Thoracic aorta (tissue), 2 donors: ENCODE results near the gene TMEM183A. TPM values are rescaled to one million over a fixed set of nuclear protein-coding genes. Genes with fewer than 3 reads are reported as not detected.

Experiments used
- ATAC-seq: fragments of 150-250 bp; one replicate; pipeline ENCODE4 v1.8.0; 2017; ENCODE audit warnings: low read depth; ENCODE audit not compliant: insufficient number of reproducible peaks, low FRiP score
- DNase-seq: peaks from one replicate; pipeline ENCODE4 v3.0.0-alpha.2; 2020; ENCODE audit warnings: low spot score
- H3K27ac ChIP-seq, 2 donors: fragments of 200-600 bp; sonication (generic); 1 replicate in 1 of 2; 2 replicates in 1 of 2; pipeline ENCODE4 v1.5.1; 2016; ENCODE audit warnings: mild to moderate bottlenecking in 2 of 2, moderate library complexity in 2 of 2
- H3K27me3 ChIP-seq: fragments of 200-600 bp; sonication (generic); replicated peaks from 2 replicates; pipeline ENCODE4 v1.6.0; 2016; ENCODE audit warnings: mild to moderate bottlenecking; ENCODE audit not compliant: insufficient read depth
- H3K36me3 ChIP-seq: fragments of 200-600 bp; sonication (generic); one replicate; pipeline ENCODE4 v1.5.1; 2016
- H3K4me1 ChIP-seq, 2 donors: fragments of 200-600 bp; sonication (generic); 1 replicate in 1 of 2; 2 replicates in 1 of 2; pipeline versions ENCODE4 v1.5.1 to v1.6.0; 2016; ENCODE audit warnings: low read depth in 2 of 2, mild to moderate bottlenecking in 1 of 2; ENCODE audit not compliant: control insufficient read depth in 1 of 2
- H3K4me3 ChIP-seq: fragments of 200-600 bp; sonication (generic); 2 replicates; pipeline ENCODE4 v1.5.1; 2016; ENCODE audit warnings: mild to moderate bottlenecking
- H3K9me3 ChIP-seq: fragments of 200-600 bp; sonication (generic); 2 replicates; pipeline ENCODE4 v1.5.1; 2016
- total RNA-seq, 2 donors: library from RNA; depleted of rRNA; stranded (reverse); fragments of >200 nt; gene quantifications; one replicate each; pipeline versions ENCODE4 v1.1.0 to v1.2.3, GENCODE V29; 2016
- TF ChIP-seq, protein P1 (sequence below): fragments of 200-600 bp; sonication (generic); IDR thresholded peaks from one replicate; pipeline ENCODE4 v1.5.1; 2019; ENCODE audit warnings: antibody characterized with exemption

Gene TMEM183A
- total RNA-seq, 2 donors from 2014 or later: 54.3 to 72.6 TPM

DNA sequence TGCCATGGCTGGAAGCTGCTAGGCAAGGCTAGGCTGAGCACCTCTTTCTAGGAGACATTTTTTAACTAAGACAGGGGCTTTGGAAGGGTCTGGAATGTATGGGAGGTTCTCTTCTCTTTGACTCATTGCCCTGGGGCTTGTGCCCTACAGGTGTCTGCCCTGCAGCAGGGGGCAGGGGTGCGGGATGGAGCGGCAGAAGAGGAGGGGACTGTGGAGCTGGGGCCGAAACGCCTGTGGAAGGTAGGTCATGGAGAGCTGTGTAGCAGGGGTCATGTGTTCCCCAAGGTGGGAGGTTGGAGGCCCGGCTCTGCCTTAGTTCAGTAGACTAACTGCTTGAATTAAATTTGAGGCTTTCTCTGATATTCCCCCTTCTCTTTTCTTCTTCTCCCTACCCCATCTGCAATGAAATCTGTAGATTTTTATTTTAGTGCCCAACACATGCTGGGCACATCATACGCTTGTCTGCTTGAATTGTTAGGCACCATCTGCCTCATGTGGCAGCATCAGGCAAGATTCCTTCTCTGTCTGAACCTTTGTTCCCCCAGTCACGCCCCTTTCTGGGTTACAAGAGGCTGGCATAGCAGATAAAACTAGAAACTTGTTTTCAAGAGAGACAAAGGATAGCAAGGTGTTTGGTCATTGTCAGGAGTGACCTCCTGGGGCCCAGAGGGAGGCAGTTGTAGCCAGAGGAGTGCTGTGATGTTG, 37.5 kb downstream of the TMEM183A start:
- no peaks in the 10 kb centered on the region for H3K27me3 ChIP-seq
- TF ChIP-seq, protein P1, sequence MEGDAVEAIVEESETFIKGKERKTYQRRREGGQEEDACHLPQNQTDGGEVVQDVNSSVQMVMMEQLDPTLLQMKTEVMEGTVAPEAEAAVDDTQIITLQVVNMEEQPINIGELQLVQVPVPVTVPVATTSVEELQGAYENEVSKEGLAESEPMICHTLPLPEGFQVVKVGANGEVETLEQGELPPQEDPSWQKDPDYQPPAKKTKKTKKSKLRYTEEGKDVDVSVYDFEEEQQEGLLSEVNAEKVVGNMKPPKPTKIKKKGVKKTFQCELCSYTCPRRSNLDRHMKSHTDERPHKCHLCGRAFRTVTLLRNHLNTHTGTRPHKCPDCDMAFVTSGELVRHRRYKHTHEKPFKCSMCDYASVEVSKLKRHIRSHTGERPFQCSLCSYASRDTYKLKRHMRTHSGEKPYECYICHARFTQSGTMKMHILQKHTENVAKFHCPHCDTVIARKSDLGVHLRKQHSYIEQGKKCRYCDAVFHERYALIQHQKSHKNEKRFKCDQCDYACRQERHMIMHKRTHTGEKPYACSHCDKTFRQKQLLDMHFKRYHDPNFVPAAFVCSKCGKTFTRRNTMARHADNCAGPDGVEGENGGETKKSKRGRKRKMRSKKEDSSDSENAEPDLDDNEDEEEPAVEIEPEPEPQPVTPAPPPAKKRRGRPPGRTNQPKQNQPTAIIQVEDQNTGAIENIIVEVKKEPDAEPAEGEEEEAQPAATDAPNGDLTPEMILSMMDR: no peak
- ATAC-seq (no peak), DNase-seq (no peak)
- no peaks in the 10 kb centered on the region for H3K9me3 ChIP-seq
- H3K27ac ChIP-seq: no peak overlapping the region
- H3K36me3 ChIP-seq: no peaks in the 10 kb centered on the region
- H3K4me3 ChIP-seq: no peak overlapping the region
- no peaks in the 10 kb centered on the region for H3K4me1 ChIP-seq

DNA sequence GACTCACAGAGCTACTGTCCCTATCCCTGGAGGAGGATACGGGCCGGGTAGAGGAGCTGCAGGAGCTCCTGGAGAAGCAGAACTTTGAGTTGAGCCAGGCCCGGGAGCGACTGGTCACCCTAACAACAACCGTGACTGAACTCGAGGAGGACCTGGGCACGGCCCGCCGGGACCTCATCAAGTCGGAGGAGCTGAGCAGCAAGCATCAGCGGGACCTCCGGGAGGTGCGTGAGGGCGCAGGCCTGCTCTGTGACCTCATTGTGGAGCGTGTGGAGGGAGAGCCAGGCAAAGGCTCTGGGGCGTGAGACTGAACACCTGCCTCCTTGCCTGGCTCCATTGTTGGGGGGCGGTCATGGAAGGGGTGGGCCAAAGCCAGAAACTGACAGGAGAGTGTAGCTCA, 38.2 kb downstream of the TMEM183A start:
- no peaks in the 10 kb centered on the region for H3K4me1 ChIP-seq
- H3K27me3 ChIP-seq: no peaks in the 10 kb centered on the region
- H3K9me3 ChIP-seq: no peaks in the 10 kb centered on the region
- ATAC-seq: no peak
- no peak for DNase-seq
- TF ChIP-seq, protein P1: no peak
- H3K27ac ChIP-seq: no peak overlapping the region
- no peaks in the 10 kb centered on the region for H3K36me3 ChIP-seq
- H3K4me3 ChIP-seq: no peak overlapping the region

DNA sequence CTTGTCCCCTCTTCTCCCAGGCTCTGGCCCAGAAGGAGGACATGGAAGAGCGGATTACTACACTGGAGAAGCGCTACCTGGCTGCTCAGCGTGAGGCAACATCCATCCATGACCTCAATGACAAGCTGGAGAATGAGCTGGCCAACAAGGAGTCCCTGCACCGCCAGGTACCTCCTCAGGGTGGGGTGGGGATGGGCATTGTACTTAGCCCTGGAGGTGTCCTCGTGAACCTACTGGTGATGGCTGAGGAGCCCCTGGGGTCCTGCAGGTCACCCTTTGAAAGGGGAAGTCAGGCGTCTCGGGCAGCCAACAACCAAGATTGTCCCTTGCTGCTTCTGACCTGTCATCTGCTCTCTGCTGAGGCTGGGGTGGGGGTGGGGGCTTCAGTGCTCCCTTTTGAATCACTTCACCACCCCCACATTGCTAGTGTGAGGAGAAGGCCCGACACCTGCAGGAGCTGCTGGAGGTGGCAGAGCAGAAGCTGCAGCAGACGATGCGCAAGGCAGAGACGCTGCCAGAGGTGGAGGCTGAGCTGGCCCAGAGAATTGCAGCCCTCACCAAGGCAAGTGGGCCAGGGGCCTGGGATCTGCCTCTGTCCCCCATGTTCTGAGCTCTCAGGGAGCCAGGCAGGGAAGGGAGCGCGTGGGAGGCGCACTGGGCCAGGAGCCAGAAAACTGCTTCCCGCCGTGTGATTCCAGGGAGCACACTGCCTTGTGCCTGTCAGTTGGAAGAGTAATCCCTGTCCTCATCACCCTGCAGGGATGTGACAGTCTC, 38.8 kb downstream of the TMEM183A start:
- H3K36me3 ChIP-seq: no peaks in the 10 kb centered on the region
- no peaks in the 10 kb centered on the region for H3K27me3 ChIP-seq
- H3K4me1 ChIP-seq: no peaks in the 10 kb centered on the region
- H3K9me3 ChIP-seq: no peaks in the 10 kb centered on the region
- TF ChIP-seq, protein P1: no peak
- DNase-seq (no peak), ATAC-seq (no peak)
- H3K4me3 ChIP-seq: no peak overlapping the region
- H3K27ac ChIP-seq: no peak overlapping the region

DNA sequence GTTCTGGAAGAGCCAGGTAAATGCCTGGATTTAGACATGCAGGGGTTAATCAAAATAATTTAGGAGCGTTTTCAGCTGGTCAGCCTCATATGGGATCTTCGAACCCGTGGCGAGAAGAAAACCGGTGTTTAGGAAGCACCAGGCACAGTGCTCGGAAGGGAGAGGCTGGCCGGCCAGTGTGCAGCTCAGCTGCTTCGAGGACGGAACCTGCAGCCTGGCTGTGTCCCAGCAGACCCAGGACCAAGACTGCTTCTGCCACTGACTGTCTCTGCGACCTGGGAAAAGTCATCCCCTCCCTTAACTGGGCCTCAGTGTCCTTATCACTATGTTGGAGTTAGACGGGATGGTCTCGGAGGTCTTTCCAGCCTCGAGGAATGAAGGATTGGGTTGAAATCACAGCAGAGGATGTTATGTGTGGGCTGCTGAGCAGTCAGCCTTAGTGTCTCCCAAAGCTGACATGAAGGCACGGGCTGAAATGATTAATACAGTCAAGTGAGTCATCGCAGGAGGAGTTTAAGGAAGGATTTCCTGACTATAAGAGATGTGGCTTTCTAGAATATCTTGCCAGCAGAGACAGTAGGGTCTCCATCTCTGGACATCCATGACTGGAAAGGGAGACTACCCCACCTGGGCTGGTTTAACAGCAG, 39.9 kb downstream of the TMEM183A start:
- ATAC-seq: no peak
- peaks cover 6% of the 10 kb centered on the region for H3K36me3 ChIP-seq
- no peaks in the 10 kb centered on the region for H3K4me1 ChIP-seq
- no peaks in the 10 kb centered on the region for H3K27me3 ChIP-seq
- no peaks in the 10 kb centered on the region for H3K9me3 ChIP-seq
- no peak overlapping the region for H3K4me3 ChIP-seq
- TF ChIP-seq, protein P1: no peak
- DNase-seq: no peak
- H3K27ac ChIP-seq: no peak overlapping the region

DNA sequence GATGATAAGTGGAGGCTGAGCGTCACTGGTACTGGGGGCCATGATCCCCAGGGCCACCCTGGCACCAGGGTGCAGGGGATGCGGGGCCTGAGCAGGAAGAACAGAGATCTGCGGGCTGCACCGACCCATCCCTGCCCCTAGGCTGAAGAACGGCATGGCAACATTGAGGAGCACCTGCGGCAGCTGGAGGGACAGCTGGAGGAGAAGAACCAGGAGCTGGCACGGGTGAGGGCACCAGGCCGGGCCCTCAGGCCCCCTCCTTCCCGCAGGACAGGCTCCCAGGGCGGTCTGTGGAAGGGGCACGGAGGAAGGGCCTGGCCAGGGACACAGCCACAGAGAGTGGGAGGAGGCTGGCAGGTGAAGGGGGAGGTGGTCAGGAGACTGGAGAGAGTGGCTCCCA, 40.9 kb downstream of the TMEM183A start:
- DNase-seq: no peak
- no peak overlapping the region for H3K4me3 ChIP-seq
- H3K4me1 ChIP-seq: no peaks in the 10 kb centered on the region
- no peaks in the 10 kb centered on the region for H3K27me3 ChIP-seq
- ATAC-seq: no peak
- TF ChIP-seq, protein P1: no peak
- H3K36me3 ChIP-seq: peaks cover 6% of the 10 kb centered on the region
- no peaks in the 10 kb centered on the region for H3K9me3 ChIP-seq
- no peak overlapping the region for H3K27ac ChIP-seq
